ENCODE data around the gene TEX261.
"Not testable (repeated sequence)": the region's sequence is repeated elsewhere in the genome, so short reads cannot be mapped to it uniquely, and the experiment has no call there.

Gene TEX261

DNA sequence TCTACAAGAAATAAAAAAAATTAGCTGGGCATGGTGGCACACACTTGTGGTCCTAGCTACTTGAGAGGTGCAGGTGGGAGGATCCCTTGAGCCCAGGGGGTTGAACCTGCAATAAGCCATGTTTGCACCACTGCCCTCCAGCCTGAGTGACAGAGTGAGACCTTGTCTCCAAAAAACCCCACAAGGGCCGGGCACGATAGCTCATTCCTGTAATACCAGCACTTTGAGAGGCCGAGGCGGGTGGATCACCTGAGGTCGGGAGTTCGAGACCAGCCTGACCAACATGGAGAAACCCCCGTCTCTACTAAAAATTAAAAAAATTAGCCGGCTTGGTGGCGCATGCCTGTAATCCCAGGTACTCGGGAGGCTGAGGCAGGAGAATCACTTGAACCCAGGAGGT lies 5.3 kb upstream of the TEX261 start:
- not testable (repeated sequence) for DNase-seq

DNA sequence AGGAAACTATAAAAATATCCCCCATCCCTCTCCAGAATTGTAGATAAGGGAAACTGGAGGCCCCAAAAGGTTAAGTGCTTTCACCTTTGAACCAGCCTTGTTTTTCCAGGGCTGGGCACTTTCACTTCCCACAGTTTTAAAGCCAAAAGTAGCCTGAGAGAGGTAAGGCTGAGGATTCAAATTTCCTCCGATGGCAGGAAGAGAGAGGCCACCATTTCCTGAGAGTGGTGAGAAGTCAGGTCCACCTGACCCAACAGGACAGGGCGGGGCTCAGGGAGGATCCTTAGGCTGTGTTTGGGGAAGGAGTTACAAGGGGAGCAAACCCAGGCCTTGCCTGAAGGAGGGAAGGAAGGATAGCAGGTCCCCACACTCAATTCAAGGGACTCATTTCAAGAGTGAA lies 4.7 kb upstream of the TEX261 start:
- no peak for DNase-seq

DNA sequence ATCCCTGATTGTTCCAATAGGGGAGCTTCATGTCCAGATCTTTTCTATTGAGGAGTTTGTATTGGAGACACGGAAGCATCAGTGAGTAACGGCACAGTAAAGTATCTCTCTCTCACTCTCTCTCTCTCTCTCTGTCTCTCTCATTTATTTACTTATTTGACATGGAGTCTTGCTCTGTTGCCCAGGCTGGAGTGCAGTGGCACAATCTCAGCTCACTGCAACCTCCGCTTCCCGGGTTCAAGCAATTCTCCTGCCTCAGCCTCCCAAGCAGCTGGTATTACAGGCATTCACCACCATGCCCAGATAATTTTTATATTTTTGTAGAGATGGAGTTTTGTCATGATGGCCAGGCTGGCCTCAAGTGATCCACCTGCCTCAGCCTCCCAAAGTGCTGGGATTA lies 4.2 kb upstream of the TEX261 start:
- DNase-seq = not testable (repeated sequence)

DNA sequence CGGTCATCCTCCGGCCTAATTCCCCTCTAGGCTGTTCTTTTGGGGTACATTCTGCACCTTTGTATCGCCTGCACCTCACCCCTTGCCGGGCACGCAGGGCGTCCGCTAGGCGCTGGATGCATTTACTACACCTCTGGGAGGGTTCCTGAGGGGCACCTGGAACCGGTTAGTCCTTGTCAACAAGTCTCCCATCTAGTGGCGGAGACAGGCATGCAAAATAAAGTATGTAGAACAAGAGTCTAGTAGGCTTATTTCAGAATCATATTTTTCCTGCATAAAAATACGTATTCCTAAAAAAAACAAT lies 705 bp upstream of the TEX261 start:
- peak; percentile 59 for DNase-seq

DNA sequence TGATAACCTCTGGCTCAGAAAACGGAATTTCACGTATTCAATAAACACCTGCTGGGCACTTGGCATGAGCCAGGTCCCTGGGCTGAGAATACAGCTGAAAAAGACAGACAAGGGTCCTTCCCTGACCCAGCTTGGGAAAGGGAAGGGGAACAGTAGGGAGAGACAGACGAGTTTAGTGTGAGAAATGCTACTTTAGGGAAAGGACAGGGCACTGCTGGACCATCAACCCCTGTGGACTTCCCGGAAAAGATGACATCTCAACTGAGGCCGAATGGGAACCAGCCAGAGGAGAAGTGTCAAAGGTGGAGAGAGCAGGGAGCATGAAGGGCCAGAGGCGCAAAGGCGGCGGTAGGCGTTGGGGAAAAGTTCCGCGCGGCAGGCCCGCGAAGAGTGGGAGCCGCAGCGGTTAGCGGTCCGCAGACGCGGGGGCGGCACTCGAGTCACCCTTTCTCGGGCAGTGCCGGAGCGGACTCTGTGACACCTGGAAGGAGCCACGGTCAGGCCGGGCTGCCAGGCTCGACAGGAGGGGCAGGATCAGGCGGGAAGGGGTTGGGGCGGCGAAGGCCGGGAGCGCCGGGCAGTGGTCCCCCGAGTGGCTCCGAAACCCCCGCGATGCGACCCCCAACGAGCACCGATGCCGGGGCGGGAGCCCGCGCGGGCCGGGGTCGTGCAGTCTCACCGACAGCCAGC lies 519 bp downstream of the TEX261 start:
- DNase-seq = peak; percentile 12

DNA sequence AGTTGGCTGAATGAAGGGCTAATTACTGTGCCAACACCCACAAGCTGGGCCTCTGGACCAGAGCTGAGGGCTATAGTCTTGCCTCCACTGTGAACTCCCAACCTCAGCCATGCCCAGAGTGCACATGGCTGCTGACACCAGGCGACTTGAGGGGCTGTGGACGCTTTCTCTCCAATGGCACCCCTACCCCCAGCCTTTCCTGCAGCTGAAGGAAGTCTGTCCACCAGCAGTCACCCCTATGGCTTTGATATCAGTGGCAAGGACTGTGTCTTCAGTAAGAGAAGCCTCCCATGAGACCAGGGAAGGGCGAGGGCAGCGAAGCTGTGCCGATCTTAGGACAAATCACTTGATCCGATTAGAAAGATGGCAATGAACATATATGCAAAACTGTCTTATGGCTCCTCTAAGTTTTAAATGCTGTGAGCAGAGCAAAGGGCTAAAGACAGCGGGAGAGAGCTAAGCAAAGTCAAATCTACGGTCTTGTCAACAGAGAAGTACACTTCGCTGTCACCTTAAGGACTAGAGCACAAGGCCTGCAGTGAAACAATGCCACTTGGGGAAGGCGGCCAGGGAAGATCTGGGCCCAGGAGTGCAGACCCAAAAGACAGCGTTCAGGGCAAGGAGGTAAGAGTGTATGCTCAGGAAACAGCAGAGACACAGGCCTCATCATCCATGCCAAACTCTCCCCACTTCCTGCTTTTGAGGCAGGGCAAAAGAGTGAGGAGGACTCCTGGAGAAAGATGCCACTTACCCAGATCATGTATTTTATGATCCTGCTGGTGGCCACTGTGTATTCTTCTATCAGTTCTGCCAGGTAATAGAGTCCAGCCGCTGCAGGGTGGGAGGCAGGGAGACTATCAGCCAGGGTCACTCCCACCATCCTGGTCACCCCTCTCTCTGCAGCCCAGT lies 1.5 kb downstream of the TEX261 start:
- DNase-seq = no peak

DNA sequence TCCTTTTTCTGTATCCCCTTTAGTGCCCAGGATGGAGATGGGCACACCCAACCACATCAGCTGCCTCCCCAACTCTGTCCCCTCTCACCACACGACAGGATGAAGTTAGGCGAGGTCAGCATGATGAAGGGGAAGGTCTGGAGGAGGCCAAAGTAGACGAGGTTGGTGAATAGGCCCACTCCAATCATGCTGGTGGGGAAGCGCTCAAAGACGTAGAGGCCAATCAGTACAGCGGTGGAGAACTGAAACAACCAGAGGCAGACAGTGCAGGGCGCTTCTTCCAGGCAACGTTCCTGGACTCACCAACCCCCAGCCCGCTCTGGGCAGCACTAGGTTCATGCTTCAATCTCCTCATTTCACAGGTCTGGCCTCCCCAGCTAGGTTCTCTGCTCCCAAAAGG lies 2.9 kb downstream of the TEX261 start:
- DNase-seq = no peak

DNA sequence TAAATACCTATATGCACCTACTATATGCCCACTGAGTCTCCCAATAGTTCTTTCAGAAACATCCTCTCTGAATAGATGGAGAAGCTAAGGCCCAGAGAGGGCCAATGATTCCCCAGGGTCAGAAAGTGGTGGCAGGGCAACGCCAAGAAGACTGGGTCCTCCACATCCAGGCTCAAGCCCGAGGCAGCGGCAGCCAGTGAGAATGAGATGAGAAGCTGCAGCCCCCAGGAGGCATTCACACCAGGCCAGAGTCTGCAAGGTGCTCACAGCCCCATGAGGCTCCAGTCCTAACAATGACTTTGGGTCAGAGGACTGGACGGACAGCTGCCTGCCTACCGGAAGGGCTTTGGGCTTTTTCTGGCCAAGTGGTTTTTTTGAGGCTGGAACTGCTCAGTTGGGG lies 3.5 kb downstream of the TEX261 start:
- no peak for DNase-seq

DNA sequence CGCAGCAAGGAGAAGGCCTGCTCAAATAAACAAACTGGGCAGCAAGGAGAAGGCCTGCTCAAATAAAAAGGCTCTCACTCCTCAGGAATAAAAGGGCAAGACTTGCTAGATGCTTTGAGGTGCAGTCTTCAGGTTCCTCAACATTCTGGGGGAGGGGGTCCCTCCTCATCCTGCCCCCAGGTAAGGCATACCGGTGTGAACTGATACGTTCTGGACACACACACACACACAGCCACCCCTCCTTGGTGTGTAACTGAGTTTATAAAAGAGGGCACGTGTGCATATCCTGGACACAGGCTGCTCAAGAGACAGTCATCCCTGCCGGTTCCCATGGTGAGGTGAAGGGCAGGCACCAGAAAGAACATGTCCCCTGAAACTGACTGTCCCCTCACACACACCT lies 4.5 kb downstream of the TEX261 start:
- DNase-seq = no peak

DNA sequence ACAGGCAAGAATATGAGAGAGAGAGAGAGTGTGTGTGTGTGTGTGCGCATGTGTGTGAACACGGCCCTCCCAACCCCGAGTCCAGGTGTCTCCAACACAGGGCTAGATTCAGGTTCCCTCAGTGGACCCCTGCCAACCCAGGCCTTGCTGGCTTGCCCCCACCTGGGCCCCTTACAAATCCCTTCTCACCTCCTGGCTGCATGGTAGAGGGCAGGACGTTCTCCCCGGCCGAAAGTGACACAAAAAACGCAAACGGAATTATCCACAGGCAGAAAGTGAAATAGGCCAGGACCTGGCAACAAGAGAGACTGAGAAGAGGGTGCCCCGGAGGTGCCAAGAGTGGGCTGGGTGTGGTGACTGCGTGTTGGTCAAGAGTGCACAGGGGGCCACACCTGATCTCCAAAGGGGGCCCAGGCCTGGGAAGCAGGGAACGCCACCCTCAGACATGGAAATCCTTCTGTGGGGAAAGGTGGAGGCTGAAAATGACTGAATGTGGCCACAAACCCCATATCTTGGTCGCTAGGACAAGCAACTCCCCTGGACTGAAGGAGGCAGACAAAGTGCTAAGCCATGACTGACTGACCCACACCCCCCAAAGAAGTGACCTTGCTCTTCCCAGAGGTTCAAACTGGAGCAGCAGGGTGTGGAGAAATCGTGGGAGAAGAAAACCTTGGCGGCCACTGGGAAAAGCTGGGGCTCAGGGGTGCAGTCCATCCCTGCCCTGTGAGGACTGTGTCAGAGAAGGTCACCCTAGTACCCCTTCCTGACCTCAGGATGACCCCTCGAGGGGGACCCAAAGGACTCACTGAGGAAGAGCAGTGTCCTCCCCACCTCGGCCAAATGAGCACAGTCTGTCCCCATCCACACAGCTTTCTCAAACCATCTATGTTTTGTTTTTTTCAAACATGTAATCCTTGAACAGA lies 5.7 kb downstream of the TEX261 start:
- no peak for DNase-seq

DNA sequence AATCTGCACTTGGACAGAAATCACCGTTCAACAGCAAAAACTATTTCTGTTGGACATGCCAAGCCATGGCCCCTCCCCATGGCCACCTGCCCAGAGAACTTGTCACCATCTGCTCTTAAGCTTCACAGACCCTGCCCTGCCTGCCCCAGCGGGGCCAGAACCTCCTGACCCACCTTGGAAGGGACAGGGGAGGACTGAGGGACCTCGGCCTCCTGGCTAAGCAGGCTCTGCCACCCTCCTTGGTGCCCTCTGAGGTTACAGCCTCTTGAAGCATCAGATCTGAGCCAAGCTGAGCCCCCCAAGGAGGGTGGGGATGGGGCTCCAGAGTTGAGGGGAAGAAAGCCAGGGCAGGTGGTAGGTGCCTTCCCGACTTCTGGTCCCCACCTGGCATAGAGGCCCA lies 6.5 kb downstream of the TEX261 start:
- no peak for DNase-seq

DNA sequence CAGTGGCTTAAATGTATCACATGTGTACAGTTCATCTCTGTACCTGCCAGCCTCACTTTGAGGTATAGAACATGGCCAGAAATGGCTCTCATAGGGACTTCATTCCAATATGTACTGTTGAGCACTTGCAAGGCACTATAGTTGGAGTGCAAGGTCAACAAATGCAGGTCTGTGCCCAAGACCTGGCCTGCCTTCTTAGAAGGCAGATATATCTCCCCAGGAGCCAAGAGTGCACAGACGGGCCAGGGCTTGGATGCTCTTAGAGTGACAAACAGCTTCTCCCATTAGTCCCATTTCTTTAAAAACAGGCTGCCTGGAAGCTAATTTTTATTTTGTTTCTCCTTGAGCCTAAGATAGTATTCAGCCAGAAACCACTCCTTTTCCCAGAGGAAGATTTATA lies 7.3 kb downstream of the TEX261 start:
- DNase-seq = no peak

DNA sequence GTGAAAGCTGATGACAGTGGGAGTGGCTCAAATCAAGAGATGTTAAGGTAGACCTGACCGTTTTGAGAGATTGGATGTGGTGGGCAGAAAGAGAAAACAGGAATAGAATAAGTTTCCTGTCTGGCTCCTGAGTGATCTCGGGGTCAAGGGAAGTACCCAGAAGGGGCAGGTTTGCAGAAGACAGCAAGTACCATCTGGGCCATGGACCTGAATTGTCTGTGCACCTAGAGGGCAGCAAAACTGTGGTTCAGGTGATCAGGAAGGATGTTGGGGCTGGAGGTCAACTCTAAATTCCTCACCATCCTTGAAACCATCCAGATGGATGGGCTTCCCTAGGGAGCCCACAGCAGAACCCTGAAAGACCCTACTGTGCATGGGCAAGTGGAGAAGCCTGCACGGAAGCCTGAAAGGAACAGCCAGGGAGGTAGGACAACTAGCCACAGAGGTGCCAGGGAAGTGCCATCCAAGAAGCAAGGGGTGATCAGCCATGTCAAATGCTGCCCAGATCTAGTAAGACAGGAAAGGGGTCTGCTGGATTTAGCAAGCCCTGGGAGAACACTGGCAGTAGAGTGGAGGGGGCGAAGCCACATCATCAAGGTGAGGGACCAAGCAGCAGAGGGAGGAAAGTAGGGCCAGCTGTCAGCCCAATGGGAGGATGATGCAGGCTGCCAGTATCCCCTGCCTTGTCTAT lies 8.0 kb downstream of the TEX261 start:
- no peak for DNase-seq

DNA sequence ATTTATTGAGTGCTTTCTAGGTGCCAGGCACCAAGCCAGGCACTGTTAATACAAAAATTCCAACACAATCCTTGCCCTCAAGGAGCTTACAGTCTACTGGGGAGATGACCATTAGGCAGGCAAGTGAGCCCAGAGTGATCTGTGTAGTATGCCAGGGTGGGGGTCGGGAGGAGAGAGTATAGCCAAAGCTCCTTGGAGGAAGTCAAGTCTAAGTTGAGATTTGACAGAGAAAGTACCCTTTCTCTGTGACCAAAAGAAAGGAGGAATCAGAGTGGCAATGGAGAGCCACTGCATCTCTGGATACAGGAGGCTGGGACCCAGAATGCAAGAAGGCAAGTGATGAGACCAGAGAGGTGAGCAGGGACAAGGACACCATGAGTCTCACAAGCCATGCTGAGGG lies 8.7 kb downstream of the TEX261 start:
- DNase-seq = no peak

DNA sequence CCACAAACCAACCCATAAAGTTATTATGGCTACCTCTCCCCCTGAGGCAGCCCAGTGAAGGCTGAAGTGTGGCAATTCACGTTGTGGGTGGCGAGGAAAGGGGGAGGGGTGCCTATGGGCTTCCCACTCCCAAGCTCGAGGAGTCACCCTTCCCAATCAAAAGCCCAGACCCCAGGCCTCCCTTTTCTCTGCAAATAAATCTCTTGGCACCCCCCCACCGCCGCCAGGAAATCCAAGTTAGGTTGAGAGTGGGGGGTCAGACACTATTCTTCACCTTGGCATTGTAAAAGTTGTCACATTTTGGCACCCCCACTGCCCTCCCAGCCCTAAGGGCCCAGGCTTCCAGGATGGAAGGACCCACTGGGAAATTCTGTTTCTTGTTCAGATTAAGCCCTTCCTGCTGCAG lies 9.4 kb downstream of the TEX261 start:
- DNase-seq = no peak

DNA sequence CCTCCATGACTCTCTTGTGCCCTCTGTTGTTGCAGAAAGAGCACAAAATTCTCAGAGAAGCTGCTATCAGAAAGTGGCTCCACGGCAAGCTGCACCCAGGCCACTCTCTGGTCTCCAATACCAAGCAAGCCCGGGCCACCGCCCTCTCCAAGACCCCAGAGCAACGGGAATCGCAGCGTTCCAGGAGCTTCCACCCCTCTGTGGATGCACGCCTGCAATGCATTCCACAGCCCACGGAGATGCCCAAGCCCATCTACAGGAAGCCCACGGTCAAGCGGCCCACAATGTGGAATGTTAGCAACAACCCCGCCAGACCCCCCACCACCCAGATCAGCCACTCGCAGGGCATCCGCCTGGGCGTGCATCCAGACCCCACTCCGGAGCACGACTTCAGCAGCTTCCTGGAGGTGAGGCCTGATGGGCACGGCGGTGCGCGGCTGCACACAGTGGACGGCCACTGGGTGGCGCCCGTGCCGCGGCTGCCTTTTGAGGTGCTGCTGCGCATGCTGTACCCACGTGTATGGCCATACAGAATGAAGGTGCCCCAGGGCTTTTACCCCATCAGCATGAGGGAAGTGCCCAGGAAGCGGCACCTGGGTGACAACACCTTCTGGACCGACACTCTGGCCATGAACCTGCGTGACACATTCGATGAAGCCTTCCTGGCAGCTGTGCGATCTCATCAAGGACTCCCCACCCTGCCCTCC lies 9.9 kb downstream of the TEX261 start:
- peak; percentile 21 for DNase-seq

DNA sequence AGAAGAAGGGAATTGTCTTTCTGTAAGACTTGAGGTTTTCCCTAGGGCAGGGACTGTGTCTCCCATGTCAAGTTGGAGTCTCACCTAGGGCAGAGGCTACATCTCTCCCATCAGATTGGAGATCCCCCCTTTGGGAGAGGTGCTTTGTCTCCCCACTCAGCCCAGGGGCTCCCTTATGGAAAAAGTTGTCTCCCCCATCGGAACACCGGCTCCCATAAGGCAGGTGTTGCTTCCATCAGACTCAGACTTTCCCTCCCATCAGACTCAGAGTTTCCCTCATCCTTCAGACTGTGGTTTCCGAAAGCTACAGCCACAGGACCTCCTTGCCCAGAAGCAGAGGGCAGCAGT lies 10.5 kb downstream of the TEX261 start:
- DNase-seq = no peak

DNA sequence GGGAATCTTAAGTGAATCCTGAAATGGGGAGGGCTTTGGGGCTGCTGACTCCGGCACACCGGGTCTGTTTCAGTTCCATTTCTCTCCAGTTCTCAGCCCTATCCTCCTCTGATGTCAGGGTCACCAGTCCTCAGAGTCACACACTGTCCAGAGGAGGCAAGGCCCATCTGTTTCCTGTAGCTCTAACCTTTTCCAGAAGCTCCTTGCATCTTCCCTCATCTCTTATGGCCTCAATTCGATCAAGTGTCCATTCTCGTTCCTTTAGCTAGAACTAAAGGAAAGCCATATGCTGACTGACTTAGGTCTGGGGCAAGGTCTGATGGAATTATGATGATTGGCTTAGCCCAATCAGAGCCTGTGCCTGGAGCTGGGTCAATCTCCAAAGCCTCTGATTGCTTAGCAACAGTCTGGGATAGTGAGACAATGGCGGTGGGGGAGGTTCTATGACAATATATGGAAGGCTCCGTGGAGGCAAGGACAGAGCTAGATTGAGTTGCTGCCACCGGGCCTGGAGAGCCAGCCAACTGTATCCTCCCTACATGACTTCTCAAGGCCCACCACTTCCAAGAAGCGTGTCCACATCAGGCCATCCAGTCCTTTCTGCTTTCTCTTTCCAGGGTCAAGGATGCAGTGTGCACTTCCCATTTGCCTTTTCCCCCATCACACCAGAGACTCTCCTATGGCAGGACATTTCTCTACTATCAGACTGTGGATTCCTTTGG lies 11.0 kb downstream of the TEX261 start:
- DNase-seq = no peak

DNA sequence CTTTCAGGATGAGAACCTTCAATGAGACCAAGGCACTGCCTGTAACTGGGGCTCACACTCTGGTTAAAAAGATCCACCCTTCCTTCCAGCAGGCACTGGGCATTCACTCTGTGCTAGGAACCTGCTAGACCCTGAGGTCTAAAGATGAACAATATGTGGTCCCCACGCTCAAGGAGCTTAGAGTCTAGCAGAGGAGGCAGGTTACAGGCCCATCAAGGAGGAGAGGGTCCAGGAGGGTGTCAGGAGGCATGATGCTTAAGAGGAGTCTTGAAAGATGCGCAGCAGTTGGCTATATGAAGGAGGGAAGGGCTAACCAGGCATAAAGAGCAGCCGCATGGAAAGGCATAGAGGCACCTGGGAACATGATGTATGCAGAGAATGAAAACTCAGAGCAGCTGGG lies 11.7 kb downstream of the TEX261 start:
- no peak for DNase-seq

DNA sequence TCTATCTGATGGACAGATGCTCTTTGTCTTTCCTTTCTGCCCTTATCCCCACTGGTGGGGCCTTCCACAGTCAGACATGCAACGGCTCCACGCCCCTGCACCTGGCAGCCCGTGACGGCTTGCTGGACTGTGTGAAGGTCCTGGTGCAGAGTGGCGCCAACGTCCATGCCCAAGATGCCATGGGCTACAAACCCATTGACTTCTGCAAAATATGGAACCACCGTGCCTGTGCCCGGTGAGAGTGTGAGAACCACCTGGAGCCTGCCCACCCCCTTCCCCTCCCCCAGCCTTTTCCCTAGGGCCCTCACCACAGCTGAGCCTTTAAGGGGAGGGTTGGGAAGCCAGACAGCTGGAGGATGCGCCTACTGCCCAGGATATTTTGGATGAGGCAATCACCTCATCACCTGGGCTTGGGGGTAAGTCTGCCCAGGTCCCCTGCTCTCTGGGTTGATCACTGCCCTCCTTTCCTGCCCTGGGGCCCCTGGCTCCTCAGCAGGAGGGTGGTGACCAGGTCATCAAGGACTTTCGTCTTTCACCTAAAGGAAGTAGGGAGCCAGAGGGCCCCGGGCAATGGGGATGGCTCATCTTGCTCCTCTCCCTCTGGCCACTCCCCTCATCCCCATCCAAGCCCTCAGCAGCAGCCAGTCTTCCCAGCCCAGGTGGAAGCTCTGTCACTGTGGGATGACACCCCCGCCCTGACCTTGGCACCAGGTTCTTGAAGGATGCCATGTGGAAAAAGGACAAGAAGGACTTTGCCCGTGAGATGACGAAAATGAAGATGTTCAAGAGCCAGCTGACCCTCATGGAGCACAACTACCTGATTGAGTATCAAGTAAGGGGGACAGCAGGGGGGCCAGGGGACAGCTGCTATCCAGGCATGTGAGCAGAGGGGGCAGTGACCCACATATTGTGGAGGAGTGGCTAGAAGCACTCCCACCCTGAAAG lies 12.5 kb downstream of the TEX261 start:
- no peak for DNase-seq

DNA sequence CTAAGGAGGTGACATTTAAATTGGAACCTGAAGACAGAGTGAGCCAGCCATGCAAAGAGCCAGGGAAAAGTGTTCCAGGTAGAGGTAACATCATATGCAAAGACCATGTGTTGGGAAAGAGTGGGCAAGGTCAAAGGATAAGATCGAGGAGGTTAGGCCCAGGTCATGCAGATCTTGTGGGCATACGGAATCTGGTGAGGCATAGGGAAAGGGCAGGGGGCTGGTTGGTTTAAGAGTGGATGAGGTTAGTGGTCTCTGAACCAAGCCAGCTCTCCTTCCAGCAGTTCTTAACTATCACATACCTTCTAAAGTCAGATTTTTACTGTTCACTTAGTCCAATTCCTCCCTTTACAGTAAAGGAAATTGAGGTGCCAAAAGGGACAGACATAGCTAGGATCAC lies 13.3 kb downstream of the TEX261 start:
- no peak for DNase-seq

Measured in NCI-H69 (cell line).